Smooth muscle cell (in vitro differentiated cells): ENCODE results near the gene SATB2. TPM values are rescaled to one million over a fixed set of nuclear protein-coding genes. Genes with fewer than 3 reads are reported as not detected.

Source experiments
- DNase-seq: peaks from one replicate; lab custom pipeline; 2025; ENCODE audit not compliant: unreplicated experiment; lab: John Stamatoyannopoulos, UW
- H2AFZ ChIP-seq: fragments of 200-600 bp; sonication (generic); 2 replicates; pipeline ENCODE4 v1.6.0; 2016; ENCODE audit warnings: antibody characterized with exemption, low read depth, mild to moderate bottlenecking
- H3F3A ChIP-seq: fragments of 200-600 bp; sonication (generic); 2 replicates; pipeline ENCODE4 v1.6.0; 2017; ENCODE audit warnings: antibody characterized with exemption, low read depth
- H3K27ac ChIP-seq: fragments of 200-600 bp; sonication (generic); 2 replicates; pipeline ENCODE4 v1.5.1; 2016; ENCODE audit warnings: low read depth, mild to moderate bottlenecking
- H3K27me3 ChIP-seq: fragments of 200-600 bp; sonication (generic); 2 replicates; pipeline ENCODE4 v1.6.1; 2016; ENCODE audit warnings: low read depth, mild to moderate bottlenecking
- H3K36me3 ChIP-seq: fragments of 200-600 bp; sonication (generic); 2 replicates; pipeline ENCODE4 v1.5.1; 2016; ENCODE audit warnings: low read depth
- H3K4me1 ChIP-seq: fragments of 200-600 bp; sonication (generic); 2 replicates; pipeline ENCODE4 v1.5.1; 2016; ENCODE audit warnings: low read depth
- H3K4me2 ChIP-seq: fragments of 200-600 bp; sonication (generic); 2 replicates; pipeline ENCODE4 v1.6.0; 2016; ENCODE audit warnings: mild to moderate bottlenecking
- H3K4me3 ChIP-seq: fragments of 200-600 bp; sonication (generic); 2 replicates; pipeline ENCODE4 v1.5.1; 2016; ENCODE audit warnings: mild to moderate bottlenecking
- H3K79me2 ChIP-seq: fragments of 200-600 bp; sonication (generic); 2 replicates; pipeline ENCODE4 v1.6.0; 2016; ENCODE audit warnings: low read depth, mild to moderate bottlenecking
- H3K9ac ChIP-seq: fragments of 200-600 bp; sonication (generic); 2 replicates; pipeline ENCODE4 v1.6.0; 2016; ENCODE audit warnings: low read depth
- H3K9me3 ChIP-seq: fragments of 200-600 bp; sonication (generic); replicated peaks from 2 replicates; pipeline ENCODE4 v1.5.1; 2016; ENCODE audit warnings: low read depth
- H4K20me1 ChIP-seq: fragments of 200-600 bp; sonication (generic); 2 replicates; pipeline ENCODE4 v1.6.0; 2016; ENCODE audit warnings: low read depth
- whole genome bisulfite sequencing: methylation state at CpG from one replicate; pipeline ENCODE4 v1.1.7; 2016; ENCODE audit warnings: low lambda C conversion rate; 5-methylcytosine and 5-hydroxymethylcytosine counted together
- polyA plus RNA-seq: library from polyadenylated mRNA; unstranded; fragments of >200 nt; fragmentation: Nextera tagmentation; extraction: Ambion mirVana; gene quantifications from 2 replicates; pipeline ENCODE4 v1.2.1, GENCODE V29; 2016
- total RNA-seq: library from RNA; depleted of rRNA; stranded (reverse); fragments of >200 nt; gene quantifications from 2 replicates; pipeline ENCODE4 v1.2.3, GENCODE V29; 2014
- TF ChIP-seq, protein P1 (sequence below): fragments of 200-600 bp; sonication (generic); IDR thresholded peaks from 2 replicates; pipeline ENCODE4 v1.5.1; 2017; ENCODE audit warnings: borderline replicate concordance, mild to moderate bottlenecking, antibody characterized with exemption; ENCODE audit not compliant: insufficient read depth, poor library complexity, severe bottlenecking

SATB2 gene
- total and polyA plus RNA-seq, 2 experiments from 2014 or later, result 0.73 to 12.5 TPM

DNA sequence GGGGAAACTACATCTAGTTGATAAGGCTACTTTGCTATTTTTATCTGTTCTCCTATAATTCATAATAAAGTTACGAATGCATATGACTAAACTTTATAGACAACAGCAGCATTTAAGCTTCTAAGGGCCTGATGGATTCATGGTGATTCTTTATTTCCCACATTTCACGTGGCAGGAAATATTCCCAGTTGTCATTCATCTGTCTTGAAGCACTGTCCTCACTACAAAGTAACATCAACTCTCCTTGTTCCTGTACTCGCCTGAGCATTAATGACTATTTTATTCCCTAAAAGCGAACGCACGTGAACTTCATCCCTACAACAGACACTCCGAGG is 2.6 kb downstream of the SATB2 start:
- peaks cover 20% of the 10 kb centered on the region for H3K4me1 ChIP-seq
- no peak overlapping the region for H2AFZ ChIP-seq
- no peaks in the 10 kb centered on the region for H3K36me3 ChIP-seq
- H4K20me1 ChIP-seq, result peaks cover 14% of the 10 kb centered on the region
- no peak overlapping the region for H3K27ac ChIP-seq
- H3K4me2 ChIP-seq, result peak overlapping the region; percentile 91
- no peaks in the 10 kb centered on the region for H3F3A ChIP-seq
- H3K9me3 ChIP-seq, result no peaks in the 10 kb centered on the region
- H3K27me3 ChIP-seq, result peaks cover 59% of the 10 kb centered on the region
- H3K79me2 ChIP-seq, result no peaks in the 10 kb centered on the region
- TF ChIP-seq, protein P1, sequence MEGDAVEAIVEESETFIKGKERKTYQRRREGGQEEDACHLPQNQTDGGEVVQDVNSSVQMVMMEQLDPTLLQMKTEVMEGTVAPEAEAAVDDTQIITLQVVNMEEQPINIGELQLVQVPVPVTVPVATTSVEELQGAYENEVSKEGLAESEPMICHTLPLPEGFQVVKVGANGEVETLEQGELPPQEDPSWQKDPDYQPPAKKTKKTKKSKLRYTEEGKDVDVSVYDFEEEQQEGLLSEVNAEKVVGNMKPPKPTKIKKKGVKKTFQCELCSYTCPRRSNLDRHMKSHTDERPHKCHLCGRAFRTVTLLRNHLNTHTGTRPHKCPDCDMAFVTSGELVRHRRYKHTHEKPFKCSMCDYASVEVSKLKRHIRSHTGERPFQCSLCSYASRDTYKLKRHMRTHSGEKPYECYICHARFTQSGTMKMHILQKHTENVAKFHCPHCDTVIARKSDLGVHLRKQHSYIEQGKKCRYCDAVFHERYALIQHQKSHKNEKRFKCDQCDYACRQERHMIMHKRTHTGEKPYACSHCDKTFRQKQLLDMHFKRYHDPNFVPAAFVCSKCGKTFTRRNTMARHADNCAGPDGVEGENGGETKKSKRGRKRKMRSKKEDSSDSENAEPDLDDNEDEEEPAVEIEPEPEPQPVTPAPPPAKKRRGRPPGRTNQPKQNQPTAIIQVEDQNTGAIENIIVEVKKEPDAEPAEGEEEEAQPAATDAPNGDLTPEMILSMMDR, result no peak
- no peak for DNase-seq
- no peak overlapping the region for H3K9ac ChIP-seq
- WGBS, result 41% methylated on average over 7 of the region's 7 CpGs
- H3K4me3 ChIP-seq, result peak overlapping the region; percentile 71

DNA sequence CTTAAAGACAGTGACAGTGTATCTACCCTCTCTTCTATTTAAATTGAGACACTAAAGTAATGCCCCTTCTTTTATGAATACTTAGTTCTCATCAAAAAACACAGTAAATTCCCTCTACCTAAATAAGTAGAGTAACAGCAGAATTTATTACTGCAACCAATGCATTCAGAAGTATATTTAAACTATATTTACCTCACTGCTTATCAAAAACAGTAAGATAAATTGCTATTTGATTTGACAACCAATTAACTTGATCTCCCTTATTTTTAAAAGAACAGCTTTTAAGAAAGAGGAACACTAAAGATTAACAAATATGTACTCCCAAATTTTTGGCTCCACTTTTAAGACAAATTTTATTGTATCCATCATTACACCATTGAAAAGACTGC is 4.8 kb downstream of the SATB2 start:
- no peaks in the 10 kb centered on the region for H3K9me3 ChIP-seq
- H3K9ac ChIP-seq, result no peak overlapping the region
- no peaks in the 10 kb centered on the region for H3K36me3 ChIP-seq
- DNase-seq, result no peak
- no peaks in the 10 kb centered on the region for H3F3A ChIP-seq
- H4K20me1 ChIP-seq, result peaks cover 14% of the 10 kb centered on the region
- TF ChIP-seq, protein P1, result no peak
- peaks cover 68% of the 10 kb centered on the region for H3K27me3 ChIP-seq
- peaks cover 20% of the 10 kb centered on the region for H3K4me1 ChIP-seq
- no peaks in the 10 kb centered on the region for H3K79me2 ChIP-seq
- no peak overlapping the region for H2AFZ ChIP-seq
- no peak overlapping the region for H3K27ac ChIP-seq
- H3K4me3 ChIP-seq, result no peak overlapping the region
- H3K4me2 ChIP-seq, result peak overlapping the region; percentile 2

DNA sequence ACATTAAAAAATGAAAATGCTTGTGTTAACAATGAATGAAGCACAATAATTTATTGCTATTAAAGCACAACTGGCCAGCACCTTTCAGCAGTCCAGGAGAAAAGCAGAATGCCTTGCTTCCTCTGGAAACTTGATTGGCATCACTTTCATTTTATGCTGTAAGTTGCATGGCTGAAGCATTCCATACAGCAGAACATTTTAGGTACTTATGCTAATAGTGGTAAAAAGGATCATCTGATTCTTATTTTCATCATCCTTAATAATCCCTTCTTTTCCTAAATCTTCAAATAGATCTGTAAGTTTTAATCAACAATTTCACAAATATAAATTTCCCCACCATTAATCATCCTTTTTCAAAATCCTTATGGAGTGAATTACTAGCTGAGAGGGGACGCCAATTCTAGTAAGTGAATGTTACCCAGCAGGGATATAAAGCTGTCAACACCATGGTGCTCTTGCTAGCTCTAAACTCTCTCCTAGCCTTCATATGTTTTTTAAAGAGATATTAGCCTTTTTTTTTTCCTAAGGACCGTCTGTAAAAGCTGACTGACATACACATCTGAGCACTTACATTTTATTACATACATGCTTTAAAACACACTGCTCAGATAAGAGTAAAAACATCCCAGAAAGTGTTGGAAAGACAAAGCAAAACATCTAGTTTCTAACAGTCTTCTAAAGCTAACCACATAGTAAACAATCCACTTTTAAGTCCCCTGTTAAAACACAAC is 5.3 kb downstream of the SATB2 start:
- Histone ChIP-seq H3F3A (no peaks in the 10 kb centered on the region), H3K9me3 (no peaks in the 10 kb centered on the region), H3K4me3 (no peak overlapping the region), H2AFZ (no peak overlapping the region), H3K27me3 (peaks cover 67% of the 10 kb centered on the region), H3K4me1 (peaks cover 20% of the 10 kb centered on the region), H3K27ac (no peak overlapping the region), H3K4me2 (peak overlapping the region; percentile 2), H3K79me2 (no peaks in the 10 kb centered on the region), H3K36me3 (no peaks in the 10 kb centered on the region), H4K20me1 (peaks cover 14% of the 10 kb centered on the region), H3K9ac (no peak overlapping the region)
- WGBS, result 2% methylated on average over 2 of the region's 2 CpGs
- DNase-seq, result no peak
- TF ChIP-seq, protein P1, result no peak

DNA sequence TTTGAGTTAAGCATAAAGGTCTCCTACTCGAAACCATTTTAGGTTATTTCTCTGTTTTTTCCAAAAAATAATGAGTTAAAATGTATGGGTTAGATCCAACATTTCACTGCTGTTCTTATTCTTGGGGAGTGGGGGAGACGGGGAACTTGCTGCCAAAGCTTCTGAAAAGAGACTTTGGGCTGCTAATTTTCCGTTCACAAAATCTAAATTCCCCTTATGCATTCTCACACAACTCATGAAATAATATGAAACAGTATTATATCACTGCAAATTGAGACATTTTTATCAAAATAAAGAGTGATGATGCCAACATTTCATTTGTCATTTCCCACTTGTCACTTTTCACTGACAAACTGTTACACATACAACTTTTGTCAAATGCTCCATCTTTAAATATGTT is 7.8 kb downstream of the SATB2 start:
- 90% methylated on average over 3 of the region's 3 CpGs for WGBS
- H3K4me3 ChIP-seq, result no peak overlapping the region
- H2AFZ ChIP-seq, result no peak overlapping the region
- no peak overlapping the region for H3K9ac ChIP-seq
- no peaks in the 10 kb centered on the region for H3K4me1 ChIP-seq
- H3K27me3 ChIP-seq, result peaks cover 48% of the 10 kb centered on the region
- H3K9me3 ChIP-seq, result no peaks in the 10 kb centered on the region
- no peak for DNase-seq
- H3K79me2 ChIP-seq, result no peaks in the 10 kb centered on the region
- H3F3A ChIP-seq, result no peaks in the 10 kb centered on the region
- H4K20me1 ChIP-seq, result no peaks in the 10 kb centered on the region
- TF ChIP-seq, protein P1, result no peak
- no peak overlapping the region for H3K4me2 ChIP-seq
- H3K36me3 ChIP-seq, result no peaks in the 10 kb centered on the region
- no peak overlapping the region for H3K27ac ChIP-seq
